GM23248 (cell line): Measurements from ENCODE around the gene FPR2.

Experiments used
- EZH2 ChIP-seq: fragments of 200-600 bp; sonication (generic); IDR thresholded peaks from 2 replicates; pipeline ENCODE4 v1.6.1; 2018; ENCODE audit warnings: antibody characterized with exemption, mild to moderate bottlenecking; ENCODE audit not compliant: insufficient read depth, poor library complexity, severe bottlenecking
- EZH2phosphoT487 ChIP-seq: fragments of 200-600 bp; sonication (generic); IDR thresholded peaks from 2 replicates; pipeline ENCODE4 v1.6.1; 2018; ENCODE audit warnings: antibody characterized with exemption, moderate library complexity, mild to moderate bottlenecking, low read depth; ENCODE audit not compliant: insufficient read depth

GRCh38 chr19:51726049-51726448 lies 34.9 kb upstream of the FPR2 start:
- TF ChIP-seq EZH2phosphoT487 (no peak), EZH2 (no peak)
